ENCODE results near the gene HDAC8.

HDAC8 gene

GRCh38 chrX:72313707-72314641 lies 258.7 kb downstream of the HDAC8 start:
- DNase-seq (ENCODE audit: extremely low read depth, insufficient read length) = no peak
- Histone ChIP-seq H3K27me3 (replicated peaks; ENCODE audit: control insufficient read depth, insufficient read depth, low read length) (peaks cover 1% of the 10 kb centered on the region; the same call in 1 of the 2 replicates), H3K4me3 (replicated peaks; ENCODE audit: low read depth, low read length) (no peak overlapping the region), H3K36me3 (ENCODE audit: control insufficient read depth, insufficient read depth, low read length) (no peaks in the 10 kb centered on the region)
- TF ChIP-seq CTCF (IDR thresholded peaks at IDR 0.05; ENCODE audit: insufficient read depth, low read length, poor library complexity, severe bottlenecking) = no peak

- H3K4me3 ChIP-seq (replicated peaks; ENCODE audit: low read depth, low read length) = no peak overlapping the region
- H3K27me3 ChIP-seq (replicated peaks; ENCODE audit: control insufficient read depth, insufficient read depth, low read length) = peaks cover 1% of the 10 kb centered on the region; the same call in 1 of the 2 replicates
- H3K36me3 ChIP-seq (ENCODE audit: control insufficient read depth, insufficient read depth, low read length) = no peaks in the 10 kb centered on the region
- no peak for DNase-seq (ENCODE audit: extremely low read depth, insufficient read length)
- no peak for TF ChIP-seq CTCF (IDR thresholded peaks at IDR 0.05; ENCODE audit: insufficient read depth, low read length, poor library complexity, severe bottlenecking)
Observed at GRCh38 chrX:72312311-72312940, 260.2 kb downstream of the HDAC8 start.

GRCh38 chrX:72309297-72310071 lies 263.2 kb downstream of the HDAC8 start:
- TF ChIP-seq CTCF (IDR thresholded peaks at IDR 0.05; ENCODE audit: insufficient read depth, low read length, poor library complexity, severe bottlenecking) = no peak
- no peaks in the 10 kb centered on the region for H3K36me3 ChIP-seq (ENCODE audit: control insufficient read depth, insufficient read depth, low read length)
- no peak overlapping the region for H3K4me3 ChIP-seq (replicated peaks; ENCODE audit: low read depth, low read length)
- DNase-seq (ENCODE audit: extremely low read depth, insufficient read length) = no peak
- H3K27me3 ChIP-seq (replicated peaks; ENCODE audit: control insufficient read depth, insufficient read depth, low read length) = peaks cover 1% of the 10 kb centered on the region

- H3K36me3 ChIP-seq (ENCODE audit: control insufficient read depth, insufficient read depth, low read length) = no peaks in the 10 kb centered on the region
- peak; percentile 42 for DNase-seq (ENCODE audit: extremely low read depth, insufficient read length)
- no peak overlapping the region for H3K4me3 ChIP-seq (replicated peaks; ENCODE audit: low read depth, low read length)
- peaks cover 1% of the 10 kb centered on the region for H3K27me3 ChIP-seq (replicated peaks; ENCODE audit: control insufficient read depth, insufficient read depth, low read length)
- no peak for TF ChIP-seq CTCF (IDR thresholded peaks at IDR 0.05; ENCODE audit: insufficient read depth, low read length, poor library complexity, severe bottlenecking)
Observed at GRCh38 chrX:72308566-72309296, 263.9 kb downstream of the HDAC8 start.

DNA sequence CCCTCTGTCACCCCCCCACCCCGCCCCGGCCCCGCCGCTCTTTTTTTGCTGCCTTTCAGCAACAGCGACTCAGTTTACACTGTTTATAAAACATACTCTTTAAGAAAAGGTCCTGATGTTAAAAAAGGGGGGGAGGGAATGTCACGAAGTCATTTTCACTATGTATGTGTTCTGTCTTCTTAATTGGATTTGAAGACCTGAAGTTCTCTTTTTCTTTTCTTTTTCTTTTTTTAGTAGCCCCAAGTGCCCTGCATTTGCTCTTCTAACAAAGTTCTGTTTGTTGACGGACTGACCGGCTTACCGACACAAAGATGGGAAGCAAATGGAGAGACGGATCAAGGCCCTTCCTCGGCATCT lies 264.5 kb downstream of the HDAC8 start:
- no peak for DNase-seq (ENCODE audit: extremely low read depth, insufficient read length)
- TF ChIP-seq CTCF (IDR thresholded peaks at IDR 0.05; ENCODE audit: insufficient read depth, low read length, poor library complexity, severe bottlenecking) = no peak
- H3K27me3 ChIP-seq (replicated peaks; ENCODE audit: control insufficient read depth, insufficient read depth, low read length) = peaks cover 1% of the 10 kb centered on the region
- no peaks in the 10 kb centered on the region for H3K36me3 ChIP-seq (ENCODE audit: control insufficient read depth, insufficient read depth, low read length)
- no peak overlapping the region for H3K4me3 ChIP-seq (replicated peaks; ENCODE audit: low read depth, low read length)
